ENCODE results near the gene TFEC. TPM values are rescaled to one million over a fixed set of nuclear protein-coding genes. Genes with fewer than 3 reads are reported as not detected.

The TFEC gene
- total and polyA plus RNA-seq, 10 of the 15 experiments (the other 5 are each of a cell fraction or from before 2014, with no cell fraction given): 0.18 to 5.8 (median 2.4) TPM

DNA sequence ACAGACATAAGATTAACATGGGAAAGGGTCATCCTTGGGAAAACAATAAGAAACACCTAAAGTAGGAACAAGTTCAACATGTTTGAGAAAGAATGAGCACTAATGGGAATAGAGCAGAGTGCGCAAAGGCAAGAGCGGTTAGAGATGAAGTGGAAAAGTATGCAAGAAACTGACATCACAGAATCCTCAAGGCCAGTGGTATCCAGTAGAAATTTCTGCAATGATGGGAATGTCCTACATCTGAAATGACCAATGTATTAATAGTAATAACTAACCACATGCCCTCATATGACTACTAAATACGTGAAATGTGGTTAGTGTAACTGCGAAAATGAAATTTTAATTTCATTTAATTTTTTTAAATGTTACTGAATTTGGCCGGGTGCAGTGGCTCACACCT, 54.8 kb downstream of the TFEC start:
- Histone ChIP-seq H3K4me3 (no peak overlapping the region), H2AFZ (ENCODE audit: control insufficient read depth, low read depth, low read length) (no peak overlapping the region), H3K4me1 (ENCODE audit: control insufficient read depth, insufficient read depth, low read length) (no peaks in the 10 kb centered on the region), H3K27me3 (replicated peaks in 1 of 2; ENCODE audit: control insufficient read depth in 2 of 2, insufficient read depth in 2 of 2, low read length in 1 of 2) (no peaks in the 10 kb centered on the region), H3K79me2 (ENCODE audit: control insufficient read depth, insufficient read depth, low read length) (no peaks in the 10 kb centered on the region), H3K9me3 (replicated peaks; ENCODE audit: control insufficient read depth, insufficient read depth, low read length) (no peaks in the 10 kb centered on the region), H4K20me1 (ENCODE audit: control insufficient read depth, insufficient read depth) (no peaks in the 10 kb centered on the region), H3K9ac (ENCODE audit: control insufficient read depth, insufficient read depth, low read length) (no peak overlapping the region), H3K36me3 (ENCODE audit: control insufficient read depth in 2 of 2, insufficient read depth in 2 of 2, low read length in 1 of 2) (no peaks in the 10 kb centered on the region), H3K4me2 (ENCODE audit: control insufficient read depth, insufficient read depth) (no peak overlapping the region), H3K27ac (ENCODE audit: control insufficient read depth, insufficient read depth) (no peak overlapping the region)
- intact Hi-C loops (cut with micrococcal nuclease; ENCODE audit: unreplicated experiment): no loop called here
- in situ Hi-C loops (cut with MboI): no loop called here
- no peak for DNase-seq (ENCODE audit: low read depth, low spot score)
- CTCF ChIA-PET: no interaction called here
- ATAC-seq: no peak
- TF ChIP-seq SRF (IDR thresholded peaks at IDR 0.05; ENCODE audit: low read depth in 2 of 2, low read length in 2 of 2) (no peak), TARDBP (IDR thresholded peaks at IDR 0.05; ENCODE audit: borderline replicate concordance) (no peak), NR2C1 (IDR thresholded peaks at IDR 0.05) (no peak), NR2F1 (conservative IDR thresholded peaks at IDR 0.05) (no peak), POLR2A (IDR thresholded peaks at IDR 0.05; ENCODE audit: low read depth, low read length) (no peak), ZBED1 (IDR thresholded peaks at IDR 0.05; ENCODE audit: borderline replicate concordance) (no peak), JUND (IDR thresholded peaks at IDR 0.05; ENCODE audit: low read depth, low read length) (no peak), SREBF1 (IDR thresholded peaks at IDR 0.05; ENCODE audit: low read length) (no peak)
- TF ChIP-seq, protein P1, sequence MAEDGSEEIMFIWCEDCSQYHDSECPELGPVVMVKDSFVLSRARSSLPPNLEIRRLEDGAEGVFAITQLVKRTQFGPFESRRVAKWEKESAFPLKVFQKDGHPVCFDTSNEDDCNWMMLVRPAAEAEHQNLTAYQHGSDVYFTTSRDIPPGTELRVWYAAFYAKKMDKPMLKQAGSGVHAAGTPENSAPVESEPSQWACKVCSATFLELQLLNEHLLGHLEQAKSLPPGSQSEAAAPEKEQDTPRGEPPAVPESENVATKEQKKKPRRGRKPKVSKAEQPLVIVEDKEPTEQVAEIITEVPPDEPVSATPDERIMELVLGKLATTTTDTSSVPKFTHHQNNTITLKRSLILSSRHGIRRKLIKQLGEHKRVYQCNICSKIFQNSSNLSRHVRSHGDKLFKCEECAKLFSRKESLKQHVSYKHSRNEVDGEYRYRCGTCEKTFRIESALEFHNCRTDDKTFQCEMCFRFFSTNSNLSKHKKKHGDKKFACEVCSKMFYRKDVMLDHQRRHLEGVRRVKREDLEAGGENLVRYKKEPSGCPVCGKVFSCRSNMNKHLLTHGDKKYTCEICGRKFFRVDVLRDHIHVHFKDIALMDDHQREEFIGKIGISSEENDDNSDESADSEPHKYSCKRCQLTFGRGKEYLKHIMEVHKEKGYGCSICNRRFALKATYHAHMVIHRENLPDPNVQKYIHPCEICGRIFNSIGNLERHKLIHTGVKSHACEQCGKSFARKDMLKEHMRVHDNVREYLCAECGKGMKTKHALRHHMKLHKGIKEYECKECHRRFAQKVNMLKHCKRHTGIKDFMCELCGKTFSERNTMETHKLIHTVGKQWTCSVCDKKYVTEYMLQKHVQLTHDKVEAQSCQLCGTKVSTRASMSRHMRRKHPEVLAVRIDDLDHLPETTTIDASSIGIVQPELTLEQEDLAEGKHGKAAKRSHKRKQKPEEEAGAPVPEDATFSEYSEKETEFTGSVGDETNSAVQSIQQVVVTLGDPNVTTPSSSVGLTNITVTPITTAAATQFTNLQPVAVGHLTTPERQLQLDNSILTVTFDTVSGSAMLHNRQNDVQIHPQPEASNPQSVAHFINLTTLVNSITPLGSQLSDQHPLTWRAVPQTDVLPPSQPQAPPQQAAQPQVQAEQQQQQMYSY (CRISPR knock-in tag; IDR thresholded peaks at IDR 0.05): no peak
- TF ChIP-seq, protein P2, sequence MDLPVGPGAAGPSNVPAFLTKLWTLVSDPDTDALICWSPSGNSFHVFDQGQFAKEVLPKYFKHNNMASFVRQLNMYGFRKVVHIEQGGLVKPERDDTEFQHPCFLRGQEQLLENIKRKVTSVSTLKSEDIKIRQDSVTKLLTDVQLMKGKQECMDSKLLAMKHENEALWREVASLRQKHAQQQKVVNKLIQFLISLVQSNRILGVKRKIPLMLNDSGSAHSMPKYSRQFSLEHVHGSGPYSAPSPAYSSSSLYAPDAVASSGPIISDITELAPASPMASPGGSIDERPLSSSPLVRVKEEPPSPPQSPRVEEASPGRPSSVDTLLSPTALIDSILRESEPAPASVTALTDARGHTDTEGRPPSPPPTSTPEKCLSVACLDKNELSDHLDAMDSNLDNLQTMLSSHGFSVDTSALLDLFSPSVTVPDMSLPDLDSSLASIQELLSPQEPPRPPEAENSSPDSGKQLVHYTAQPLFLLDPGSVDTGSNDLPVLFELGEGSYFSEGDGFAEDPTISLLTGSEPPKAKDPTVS (IDR thresholded peaks at IDR 0.05; ENCODE audit: low read depth, low read length): no peak
- TF ChIP-seq, protein P3, sequence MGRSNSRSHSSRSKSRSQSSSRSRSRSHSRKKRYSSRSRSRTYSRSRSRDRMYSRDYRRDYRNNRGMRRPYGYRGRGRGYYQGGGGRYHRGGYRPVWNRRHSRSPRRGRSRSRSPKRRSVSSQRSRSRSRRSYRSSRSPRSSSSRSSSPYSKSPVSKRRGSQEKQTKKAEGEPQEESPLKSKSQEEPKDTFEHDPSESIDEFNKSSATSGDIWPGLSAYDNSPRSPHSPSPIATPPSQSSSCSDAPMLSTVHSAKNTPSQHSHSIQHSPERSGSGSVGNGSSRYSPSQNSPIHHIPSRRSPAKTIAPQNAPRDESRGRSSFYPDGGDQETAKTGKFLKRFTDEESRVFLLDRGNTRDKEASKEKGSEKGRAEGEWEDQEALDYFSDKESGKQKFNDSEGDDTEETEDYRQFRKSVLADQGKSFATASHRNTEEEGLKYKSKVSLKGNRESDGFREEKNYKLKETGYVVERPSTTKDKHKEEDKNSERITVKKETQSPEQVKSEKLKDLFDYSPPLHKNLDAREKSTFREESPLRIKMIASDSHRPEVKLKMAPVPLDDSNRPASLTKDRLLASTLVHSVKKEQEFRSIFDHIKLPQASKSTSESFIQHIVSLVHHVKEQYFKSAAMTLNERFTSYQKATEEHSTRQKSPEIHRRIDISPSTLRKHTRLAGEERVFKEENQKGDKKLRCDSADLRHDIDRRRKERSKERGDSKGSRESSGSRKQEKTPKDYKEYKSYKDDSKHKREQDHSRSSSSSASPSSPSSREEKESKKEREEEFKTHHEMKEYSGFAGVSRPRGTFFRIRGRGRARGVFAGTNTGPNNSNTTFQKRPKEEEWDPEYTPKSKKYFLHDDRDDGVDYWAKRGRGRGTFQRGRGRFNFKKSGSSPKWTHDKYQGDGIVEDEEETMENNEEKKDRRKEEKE (IDR thresholded peaks at IDR 0.05): no peak
- SMC1A ChIA-PET (ENCODE audit: uncharacterized antibody, unreplicated experiment): no interaction called here
- BruUV-seq (replicated peaks): no TSS peak
- POLR2A ChIA-PET: no interaction called here
- RAD21 ChIA-PET (ENCODE audit: unreplicated experiment): no interaction called here
- FAIRE-seq: no peak
- WGBS (ENCODE audit: insufficient coverage, insufficient replicate concordance, low lambda C conversion rate, missing lambda C conversion rate): 35% methylated on average over 5 of the region's 5 CpGs
